HG02973 (cell line): ENCODE results near the gene MYO16.

Source experiments
- ATAC-seq: cut with Tn5 transposase; IDR thresholded peaks from one replicate; pipeline ENCODE4 v1.9.1; 2021; ENCODE audit warnings: moderate library complexity; ENCODE audit not compliant: unreplicated experiment

MYO16 gene

DNA sequence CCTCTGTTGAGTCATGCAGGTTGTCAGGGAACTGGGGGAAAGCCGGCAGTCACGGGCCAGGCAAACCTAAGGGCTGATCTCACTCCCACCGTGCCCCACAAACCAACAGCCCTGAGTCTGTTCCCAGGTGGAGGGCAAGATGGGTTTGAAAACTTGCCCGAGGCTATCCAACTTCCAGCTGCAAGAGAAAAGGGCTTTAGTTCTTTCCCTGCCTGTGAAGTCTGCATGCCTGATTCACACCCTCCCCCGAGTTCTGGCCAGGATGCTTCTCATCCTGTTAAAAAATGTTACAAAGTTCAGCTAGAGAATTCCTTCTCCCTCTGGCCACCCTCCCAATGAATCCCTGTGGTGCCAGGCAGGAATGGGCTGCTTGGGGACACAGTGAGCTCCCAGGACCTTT, 33.1 kb downstream of the MYO16 start:
- ATAC-seq = no peak

DNA sequence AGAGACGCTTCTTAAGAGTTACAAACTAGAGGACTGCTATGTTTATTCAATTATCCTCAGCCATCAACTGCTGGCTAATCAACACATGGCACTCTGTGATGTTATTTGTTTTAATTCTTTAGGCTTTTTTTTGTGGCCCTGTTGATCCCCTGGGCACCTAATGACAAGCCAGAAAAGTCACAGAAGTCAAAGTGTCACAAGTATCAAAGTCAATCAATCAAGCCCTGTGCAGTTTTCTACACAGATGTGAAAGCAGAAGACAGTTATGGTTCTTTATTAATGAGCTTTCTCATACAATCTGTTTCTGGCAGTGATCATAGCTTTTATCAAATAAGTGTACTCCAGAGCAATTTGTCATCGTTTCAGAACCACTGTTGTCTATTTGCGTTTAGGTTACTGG, 34.3 kb downstream of the MYO16 start:
- no peak for ATAC-seq

DNA sequence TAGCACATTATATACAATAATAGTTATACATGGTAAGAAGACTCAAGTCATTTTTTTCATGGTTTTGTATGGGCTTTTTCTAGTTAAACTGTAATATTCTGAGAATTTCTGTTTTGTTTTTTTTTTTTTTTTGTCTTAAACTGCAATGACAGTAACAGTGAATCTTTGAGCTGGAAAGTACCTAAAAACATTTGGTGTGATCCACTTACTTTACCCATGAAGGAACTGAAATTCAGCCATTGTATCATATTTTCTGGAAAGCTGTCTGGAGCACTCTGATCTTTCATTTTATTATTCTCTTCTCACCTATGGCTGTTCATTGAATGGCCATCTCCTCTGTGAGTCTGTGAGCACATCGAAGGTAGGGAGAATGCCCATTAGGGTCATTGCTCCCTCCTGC, 37.8 kb downstream of the MYO16 start:
- ATAC-seq = no peak

DNA sequence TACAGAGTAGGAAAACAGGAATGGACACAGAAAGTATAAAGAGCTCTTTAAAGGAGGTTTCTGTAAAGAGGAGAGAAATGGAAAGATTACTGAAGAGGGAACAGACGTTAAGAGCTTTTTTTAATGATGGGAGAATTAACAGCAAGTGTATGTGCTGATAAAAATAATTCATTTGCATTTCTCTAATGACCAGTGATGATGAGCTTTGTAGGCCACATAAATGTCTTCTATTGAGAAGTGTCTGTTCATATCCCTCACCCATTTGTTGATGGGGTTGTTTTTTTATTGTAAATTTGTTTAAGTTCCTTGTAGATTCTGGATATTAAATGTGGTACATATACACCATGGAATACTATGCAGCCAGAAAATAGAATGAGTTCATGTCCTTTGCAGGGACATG, 40.0 kb downstream of the MYO16 start:
- no peak for ATAC-seq

DNA sequence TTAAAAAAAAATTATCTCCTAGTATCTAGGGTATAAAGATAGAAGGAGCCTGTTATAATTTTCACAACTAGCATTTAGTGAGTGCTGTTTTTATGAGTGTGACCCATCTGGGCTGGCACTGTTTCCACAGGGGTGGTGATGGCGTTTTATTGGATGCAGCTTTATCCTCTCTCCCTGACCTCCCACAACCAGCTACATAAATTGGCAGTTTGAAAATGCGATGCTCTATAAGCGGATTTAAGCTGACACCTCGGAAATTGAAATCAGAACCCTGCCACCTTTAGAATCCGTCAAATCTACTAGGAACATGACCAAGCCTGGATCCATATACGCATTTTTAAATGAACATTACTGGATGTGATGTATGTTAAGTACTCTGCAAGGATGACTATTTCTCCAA, 44.9 kb downstream of the MYO16 start:
- no peak for ATAC-seq

DNA sequence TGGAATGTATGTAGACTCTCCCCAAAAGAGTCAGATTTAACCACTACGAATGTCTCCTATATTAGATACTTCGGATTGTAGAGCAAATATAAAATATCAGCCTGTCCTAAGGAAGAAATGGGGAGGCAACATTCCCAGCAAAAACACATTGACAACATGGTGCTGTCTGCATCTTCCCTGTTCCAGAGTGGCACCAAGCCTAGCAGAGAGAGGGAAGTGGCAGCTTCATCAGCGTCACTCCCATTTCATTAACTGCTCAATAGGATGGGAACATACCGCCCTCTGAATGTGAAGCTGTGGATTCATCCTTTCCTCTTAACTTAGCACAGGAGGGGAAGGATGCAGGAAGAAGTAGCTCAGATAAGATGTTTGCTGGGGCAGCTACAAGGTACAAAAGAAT, 45.4 kb downstream of the MYO16 start:
- no peak for ATAC-seq

DNA sequence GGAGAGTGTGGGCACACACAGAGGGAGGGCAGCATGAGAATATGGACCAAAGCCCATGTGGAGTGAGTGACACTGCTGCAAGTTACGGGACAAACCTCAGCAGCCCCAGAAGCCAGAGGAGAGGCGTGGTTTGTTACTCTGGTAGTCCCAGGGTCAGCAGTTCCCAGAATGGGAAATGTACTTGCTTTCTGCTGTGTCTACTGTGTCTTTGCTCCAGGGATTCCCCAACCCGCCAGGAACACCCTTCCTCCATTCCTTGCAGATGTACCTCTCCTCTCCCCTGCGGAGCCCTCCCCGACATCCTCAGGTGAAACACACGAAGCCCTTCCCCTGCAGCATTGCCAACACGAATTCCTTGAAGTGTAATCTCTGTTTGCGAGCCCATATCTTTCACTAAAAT, 47.2 kb downstream of the MYO16 start:
- ATAC-seq = no peak

DNA sequence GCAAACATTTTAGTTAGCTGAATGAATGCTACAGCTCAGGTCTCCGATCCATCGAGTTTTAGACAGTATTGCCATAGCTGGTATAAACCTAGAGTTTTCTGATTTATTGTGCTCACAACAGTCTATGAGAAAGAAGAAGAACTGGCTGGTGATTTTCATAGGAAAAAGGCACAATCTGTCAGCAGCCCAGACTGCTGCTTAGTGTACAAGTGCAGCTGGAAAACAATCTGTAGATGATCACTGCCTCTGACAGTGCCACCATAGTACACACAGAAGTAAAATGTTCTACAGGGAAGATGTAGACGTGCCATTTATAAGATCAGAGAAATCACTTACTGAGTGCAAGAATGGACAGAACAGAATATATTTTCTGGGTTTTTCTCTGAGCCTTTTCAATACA, 48.4 kb downstream of the MYO16 start:
- ATAC-seq = no peak

DNA sequence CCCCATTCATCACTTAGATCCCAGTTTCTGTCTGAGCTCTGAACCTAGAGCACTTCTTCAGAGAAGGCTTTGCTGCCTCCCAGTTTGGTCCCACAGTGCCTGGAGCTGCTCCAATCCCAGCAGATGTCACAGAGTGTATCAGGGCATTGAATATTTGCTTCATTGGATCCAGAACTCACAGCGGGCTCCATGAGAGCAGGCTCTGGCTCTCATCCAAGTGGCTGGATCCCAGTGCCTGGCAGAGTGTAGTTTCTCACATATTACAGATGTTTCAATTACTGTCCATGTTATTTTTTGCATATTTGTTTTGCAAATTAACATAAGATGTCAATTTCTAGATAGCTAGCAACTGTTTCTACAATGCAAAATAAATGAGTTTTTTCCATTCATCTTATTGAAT, 50.6 kb downstream of the MYO16 start:
- ATAC-seq = no peak

DNA sequence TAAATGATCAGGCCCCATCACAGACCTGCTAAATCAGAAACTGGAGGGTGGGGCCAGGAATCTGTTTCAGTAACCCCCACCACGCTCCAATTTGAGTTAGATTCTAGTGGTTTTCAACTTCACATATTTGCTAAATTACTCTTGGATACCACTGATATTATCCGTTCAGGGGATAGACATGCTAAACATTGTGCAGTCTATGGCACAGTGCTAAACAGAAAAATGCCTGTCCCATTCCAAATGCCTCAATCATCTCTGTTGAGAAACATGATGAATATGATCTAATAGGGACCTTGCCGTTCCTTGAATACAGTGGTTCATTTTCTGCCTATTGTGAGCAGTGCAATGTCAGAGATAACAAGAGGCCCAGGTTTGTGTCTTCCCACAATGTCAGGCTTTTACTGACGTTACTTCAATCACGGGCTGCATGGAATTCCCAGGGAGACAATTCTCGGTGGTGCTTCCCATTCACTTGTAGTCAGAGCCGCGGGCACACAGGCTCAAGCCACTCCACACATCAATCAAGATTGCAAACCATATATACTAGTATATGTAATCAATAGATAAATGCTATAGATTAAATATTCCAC, 52.7 kb downstream of the MYO16 start:
- no peak for ATAC-seq

DNA sequence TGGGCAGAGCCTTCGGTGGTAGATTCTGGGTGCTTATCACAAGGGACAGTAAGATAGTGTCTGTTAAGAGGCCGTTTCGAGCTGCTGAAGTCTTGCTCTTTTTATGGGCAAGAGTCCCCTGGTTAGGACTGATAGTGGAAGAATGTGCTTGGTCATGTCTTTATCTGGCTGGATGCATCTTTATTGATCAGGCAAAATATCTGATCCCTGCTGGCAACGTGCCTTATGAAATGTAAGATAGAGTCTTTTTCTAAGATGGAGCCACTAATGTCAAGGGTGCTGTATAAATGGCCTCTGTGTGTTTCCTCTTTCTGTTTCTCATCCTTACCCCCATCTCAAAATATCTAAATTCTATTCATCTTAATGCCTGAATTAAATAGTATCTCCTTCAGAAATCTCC, 53.3 kb downstream of the MYO16 start:
- ATAC-seq = no peak

DNA sequence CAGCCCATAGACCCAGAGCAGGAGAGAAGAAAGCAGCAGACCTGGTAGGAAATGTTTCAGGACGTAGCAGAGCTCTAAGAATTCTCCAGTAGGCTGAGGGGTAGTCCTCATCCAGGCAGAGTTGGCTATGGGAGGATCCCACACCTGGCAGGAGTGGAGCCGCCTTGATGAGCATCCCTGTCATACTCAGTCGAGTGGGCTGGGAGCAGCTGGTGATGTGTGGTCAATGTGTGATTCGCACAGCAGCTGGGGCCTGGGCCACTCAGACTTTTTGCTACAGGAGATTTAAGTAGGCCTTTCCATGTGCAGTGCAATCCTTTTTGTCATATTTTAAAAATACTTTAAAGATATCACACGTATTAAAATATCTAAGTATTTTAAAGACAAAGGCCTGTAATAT, 56.6 kb downstream of the MYO16 start:
- no peak for ATAC-seq

DNA sequence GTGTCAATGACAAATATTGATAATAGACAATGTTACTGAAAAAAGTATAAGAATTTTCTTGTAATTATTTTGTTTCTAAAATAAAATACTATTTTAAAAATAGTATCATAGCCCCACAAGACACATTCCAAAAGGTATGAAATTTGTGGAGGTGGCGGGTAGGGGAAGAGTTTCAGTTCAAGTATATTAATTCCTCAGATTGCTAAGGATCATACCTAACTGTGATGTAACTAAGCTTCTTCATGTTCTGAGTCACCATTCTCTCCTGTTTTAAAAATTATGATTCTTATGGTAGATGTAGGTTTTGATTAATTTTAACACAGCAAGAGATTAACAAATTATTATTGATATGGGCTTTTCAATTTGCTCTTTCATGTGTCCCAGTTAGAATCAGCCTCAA, 61.3 kb downstream of the MYO16 start:
- no peak for ATAC-seq

DNA sequence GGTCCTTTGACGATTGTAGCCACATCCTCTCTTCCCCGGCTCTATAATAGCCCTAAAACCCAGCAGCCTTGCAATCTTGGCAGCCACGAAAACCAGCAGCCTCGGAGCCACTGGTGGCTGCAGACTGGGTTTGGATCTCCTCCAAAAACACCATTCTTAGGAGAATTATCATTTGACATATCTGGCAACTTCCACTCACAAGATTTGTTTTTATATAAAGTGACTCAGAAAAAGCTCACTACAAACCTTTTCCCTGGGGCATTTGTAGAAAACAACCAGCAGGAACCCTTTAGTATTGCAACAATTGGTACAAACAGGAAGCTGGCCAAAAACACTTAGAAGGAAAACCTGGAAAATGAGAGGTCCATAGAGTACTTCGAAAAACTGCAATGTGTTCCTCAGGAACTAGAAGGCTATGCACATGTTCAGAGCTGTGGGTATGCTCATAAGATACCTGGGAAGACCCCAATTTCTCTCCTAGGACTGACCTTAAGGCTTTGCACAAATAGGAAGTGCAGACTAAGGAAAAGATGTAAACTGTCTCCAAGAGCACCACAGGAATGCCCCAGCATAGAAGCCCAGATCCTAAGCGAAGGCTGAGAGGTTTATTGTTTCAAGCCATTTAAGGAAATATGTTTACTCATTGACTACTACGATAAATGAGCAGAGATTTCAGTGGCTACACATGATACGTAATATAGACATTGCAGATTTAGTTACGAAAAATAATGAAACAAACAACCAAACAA, 71.2 kb downstream of the MYO16 start:
- ATAC-seq = no peak

DNA sequence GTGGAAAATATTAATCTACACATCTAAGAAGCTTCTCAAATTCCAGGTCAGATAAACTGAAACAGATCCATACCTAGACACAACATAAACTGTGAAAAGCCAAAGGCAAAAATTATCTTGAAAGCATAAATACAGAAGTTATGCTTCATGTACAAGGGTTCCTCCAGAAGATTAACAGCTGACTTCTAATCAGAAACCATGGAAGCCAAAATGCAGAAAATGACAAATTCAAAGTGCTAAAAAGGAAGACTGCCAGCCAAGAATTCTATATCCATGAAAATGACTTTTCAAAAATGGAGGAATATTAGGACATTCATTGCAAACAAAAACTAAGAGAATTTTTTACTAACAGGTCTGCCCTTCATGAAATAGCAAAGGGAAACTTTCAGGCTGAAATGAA, 72.8 kb downstream of the MYO16 start:
- ATAC-seq = no peak

DNA sequence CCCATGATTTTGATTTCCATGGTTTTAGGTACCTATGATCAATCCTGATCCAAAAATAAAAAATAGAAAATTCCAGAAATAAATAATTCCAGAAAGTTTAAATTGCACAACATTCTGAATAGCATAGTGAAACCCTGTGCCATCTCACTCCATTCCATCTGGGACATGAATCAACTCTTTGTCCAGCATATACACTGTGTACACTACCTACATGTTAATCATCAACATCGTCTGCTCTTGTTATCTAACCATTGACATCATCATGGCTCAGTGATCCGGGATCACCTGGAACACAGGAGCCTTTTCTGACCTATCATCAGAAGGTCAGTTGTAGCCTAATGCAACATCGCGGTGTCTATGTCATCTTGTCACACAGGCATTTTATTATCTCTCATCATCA, 75.6 kb downstream of the MYO16 start:
- ATAC-seq = no peak

DNA sequence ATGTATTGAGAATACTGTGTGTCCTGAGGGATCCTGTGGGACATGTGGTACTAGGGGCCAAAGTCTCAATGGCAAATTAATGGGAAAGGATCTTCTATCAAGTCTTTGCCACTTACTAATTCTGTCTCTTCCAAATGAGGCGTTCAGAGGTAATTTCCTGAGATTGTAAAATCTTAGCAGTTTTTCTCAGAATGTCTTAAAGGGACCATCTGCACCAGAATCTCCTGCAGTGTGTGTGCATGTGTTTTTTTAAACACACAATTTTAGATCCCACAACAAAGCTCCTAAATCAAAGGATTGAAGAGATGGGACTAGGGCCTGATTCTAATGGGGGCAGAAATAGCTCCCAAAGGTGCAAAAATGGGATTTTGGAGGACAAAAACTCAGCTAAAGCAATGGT, 78.2 kb downstream of the MYO16 start:
- no peak for ATAC-seq

DNA sequence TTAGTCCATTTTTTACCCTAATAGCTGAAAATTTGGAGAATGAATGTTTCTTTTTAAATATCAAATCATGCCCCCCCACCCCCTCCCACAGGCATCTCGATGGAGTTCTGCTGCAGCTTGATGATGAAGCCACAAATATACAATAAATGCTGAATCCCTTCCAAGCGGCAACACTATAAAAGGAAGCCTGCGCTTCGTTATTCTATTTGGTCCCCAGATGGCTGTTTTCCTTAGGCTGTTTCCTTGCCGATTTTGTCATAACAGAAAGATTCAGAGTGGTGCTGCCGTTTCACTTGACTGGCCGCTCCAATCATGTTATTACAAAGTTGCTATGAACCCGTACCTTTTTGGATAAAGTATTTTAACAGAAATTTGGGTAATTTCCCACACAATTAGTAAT, 79.5 kb downstream of the MYO16 start:
- no peak for ATAC-seq

DNA sequence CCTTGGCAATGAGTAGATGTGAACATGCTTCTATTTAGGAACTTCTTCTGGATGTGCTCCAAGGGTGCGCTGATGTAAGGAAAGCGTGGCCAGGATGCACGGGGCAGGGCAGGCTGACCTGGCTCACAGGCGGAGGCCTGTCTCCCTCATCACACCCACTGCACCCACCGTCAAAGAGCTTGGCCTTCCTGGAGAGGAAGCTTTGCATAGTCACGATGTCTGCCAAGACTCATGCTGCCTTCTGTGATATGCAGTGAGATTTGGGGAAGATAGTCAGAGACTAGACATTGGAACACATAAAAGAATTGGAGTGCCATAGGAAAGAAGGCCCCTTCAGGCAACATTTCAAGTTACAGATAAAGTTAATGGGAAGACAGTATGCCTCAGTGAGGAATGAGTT, 82.0 kb downstream of the MYO16 start:
- ATAC-seq = no peak

DNA sequence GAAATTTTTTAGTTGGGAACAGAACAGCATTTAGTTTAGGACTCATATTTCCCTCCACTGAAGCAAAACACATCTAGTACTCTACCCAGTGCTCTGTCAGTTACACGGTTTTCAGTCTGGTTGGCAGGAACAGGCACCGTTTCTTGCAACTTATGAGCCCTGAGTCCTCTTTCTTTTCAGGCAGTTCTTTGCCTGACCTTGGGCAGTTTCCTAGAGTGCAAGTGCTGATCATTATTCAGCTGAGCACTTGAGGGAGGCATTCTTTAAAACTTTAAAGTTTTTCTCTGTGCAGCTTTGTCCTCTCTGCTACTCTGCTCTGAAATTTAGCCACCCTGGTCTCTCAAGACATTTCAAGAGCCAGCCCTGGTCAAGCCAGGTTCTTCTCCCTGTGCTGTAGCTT, 96.1 kb downstream of the MYO16 start:
- no peak for ATAC-seq

DNA sequence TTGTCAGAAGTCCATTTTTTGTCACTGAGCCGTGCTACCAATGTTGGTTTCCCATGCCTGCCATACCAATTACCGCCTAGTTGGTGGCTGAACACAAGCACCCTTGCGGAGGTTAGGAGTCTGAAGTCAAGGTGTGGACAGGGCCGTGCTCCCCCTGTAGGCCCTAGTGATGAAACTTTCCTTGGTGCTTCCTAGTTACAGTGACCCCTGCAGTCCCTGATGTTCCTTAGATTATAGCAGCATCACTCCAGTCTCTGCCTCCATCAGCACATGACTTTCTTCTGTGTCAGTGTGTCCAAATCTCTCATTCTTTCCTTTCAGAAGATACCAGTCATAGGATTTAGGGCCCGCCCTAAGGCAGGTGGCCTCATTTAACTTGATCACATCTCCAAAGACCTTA, 99.0 kb downstream of the MYO16 start:
- no peak for ATAC-seq

DNA sequence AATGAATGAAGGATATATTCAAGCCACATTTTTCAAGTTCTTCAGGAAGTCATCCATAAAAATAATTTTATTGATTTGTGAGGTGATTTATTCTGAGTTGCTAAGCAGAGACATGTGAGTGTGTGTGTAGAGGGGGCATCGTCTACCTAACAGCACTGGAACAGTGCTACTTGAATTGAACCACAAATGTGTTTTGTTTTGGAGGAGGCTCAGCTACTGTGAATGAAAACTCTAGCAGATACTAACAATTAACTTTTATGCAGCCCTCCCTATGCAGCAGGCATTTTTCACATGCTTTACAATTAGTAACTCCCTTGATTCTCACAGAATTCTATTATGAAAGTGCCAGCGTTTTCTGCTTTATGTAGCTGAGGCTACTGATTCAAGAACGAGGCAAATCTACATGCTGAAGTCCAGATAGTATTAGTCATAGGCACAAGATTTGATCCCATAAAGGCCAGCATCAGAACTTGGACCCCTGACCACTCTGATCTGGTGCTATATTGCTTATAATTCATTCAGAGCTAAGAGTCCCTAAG, 103.7 kb downstream of the MYO16 start:
- ATAC-seq = no peak

DNA sequence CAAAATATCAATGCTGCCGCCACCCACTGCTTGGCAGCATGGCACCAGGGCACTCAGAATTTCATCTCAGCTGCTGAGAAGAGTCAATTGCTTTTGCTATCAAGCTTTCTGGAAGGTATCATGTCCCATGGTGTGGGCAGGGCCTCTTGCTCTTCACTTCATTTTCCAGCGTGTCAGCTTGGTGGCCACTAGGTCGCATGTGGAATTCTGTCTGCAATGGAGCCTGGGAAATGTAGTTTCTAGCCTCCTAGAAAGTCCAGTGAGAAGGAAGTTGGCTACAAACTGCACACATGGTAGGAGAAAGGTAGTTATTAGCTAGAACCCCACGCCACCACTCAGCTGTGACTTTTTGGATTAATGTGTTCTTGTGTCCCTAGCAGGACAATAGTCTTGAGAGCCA, 105.3 kb downstream of the MYO16 start:
- ATAC-seq = no peak
